Measurements from ENCODE around the gene GSTM1.
"Not testable (repeated sequence)": the region's sequence is repeated elsewhere in the genome, so short reads cannot be mapped to it uniquely, and the experiment has no call there.

GSTM1 gene

GRCh38 chr1:109659997-109660690, 27.5 kb upstream of the GSTM1 start:
- no peak for DNase-seq (ENCODE audit: low spot score)

- not testable (repeated sequence) for DNase-seq (ENCODE audit: low spot score)
Measured at GRCh38 chr1:109660691-109661026, 27.0 kb upstream of the GSTM1 start.

DNA sequence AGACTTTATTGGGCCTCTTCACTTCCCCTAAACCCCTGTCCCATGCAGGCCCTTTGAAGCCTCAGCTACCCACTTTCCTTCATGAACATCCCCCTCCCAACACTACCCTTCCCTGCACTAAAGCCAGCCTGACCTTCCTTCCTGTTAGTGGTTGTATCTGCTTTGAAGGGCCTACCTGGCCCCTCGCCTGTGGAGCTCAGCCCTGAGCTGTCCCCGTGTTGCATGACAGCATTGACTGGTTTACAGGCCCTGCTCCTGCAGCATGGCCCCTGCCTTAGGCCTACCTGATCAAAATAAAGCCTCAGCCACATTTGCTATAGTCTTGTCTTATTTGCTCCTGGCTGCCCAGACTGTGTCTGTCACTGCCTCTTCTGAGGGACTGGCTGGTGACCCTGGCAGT, 26.2 kb upstream of the GSTM1 start:
- no peak for DNase-seq (ENCODE audit: low spot score)

GRCh38 chr1:109664671-109665070, 22.9 kb upstream of the GSTM1 start:
- DNase-seq (ENCODE audit: low spot score): no peak

GRCh38 chr1:109667452-109668122, 20.0 kb upstream of the GSTM1 start, which contains the start of gene GSTM2:
Gene GSTM2 (plus strand): TSS chr1:109668057. CDS start chr1:109668116, 59 bp downstream.
- peak; percentile 95 for DNase-seq (ENCODE audit: low spot score)

DNA sequence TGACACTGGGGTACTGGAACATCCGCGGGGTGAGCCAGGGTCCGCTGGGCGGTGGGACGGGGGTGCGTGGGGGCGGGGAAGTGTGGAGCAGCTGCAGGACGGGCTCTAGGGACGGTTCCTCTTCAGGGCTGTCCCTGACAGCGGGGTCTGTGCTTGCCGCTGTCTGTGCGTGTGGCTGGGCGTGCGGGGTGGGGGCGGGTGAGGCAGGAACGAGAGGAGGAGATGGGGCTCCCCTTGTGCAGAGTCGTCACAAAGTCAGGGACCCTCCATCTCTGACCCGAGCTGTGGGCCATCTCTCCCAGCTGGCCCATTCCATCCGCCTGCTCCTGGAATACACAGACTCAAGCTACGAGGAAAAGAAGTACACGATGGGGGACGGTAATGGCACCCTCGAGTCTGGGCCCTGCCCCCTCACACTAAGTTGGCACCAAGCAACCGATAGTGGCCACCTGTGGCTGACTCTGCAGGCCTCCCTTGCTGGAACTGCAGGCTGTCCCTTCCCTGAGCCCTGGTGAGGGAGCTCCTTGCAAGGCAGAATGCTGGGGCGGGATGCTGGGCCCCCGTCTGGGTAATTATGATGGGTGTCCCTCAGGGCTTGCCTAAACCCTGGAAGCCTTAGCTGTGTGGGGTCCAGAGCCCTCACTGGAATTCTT, 19.4 kb upstream of the GSTM1 start:
- DNase-seq (ENCODE audit: low spot score): no peak

- DNase-seq (ENCODE audit: low spot score): peak; percentile 0
Measured at GRCh38 chr1:109669246-109669948, 18.2 kb upstream of the GSTM1 start.

DNA sequence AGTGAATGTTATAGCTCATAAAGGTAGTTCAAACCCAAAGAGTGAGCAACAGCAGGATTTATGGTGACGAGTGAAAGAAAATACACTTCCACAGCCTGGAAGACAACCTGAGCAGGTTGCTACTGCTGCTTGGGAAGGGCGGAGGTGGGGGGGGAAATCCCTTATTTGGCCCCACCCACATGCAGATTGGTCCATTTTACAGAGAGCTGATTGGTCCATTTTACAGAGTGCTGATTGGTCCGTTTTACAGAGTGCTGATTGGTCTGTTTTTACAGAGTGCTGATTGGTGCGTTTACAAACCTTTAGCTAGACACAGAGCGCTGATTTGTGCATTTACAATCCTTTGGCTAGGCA, 17.7 kb upstream of the GSTM1 start:
- DNase-seq (ENCODE audit: low spot score): peak; percentile 0

DNA sequence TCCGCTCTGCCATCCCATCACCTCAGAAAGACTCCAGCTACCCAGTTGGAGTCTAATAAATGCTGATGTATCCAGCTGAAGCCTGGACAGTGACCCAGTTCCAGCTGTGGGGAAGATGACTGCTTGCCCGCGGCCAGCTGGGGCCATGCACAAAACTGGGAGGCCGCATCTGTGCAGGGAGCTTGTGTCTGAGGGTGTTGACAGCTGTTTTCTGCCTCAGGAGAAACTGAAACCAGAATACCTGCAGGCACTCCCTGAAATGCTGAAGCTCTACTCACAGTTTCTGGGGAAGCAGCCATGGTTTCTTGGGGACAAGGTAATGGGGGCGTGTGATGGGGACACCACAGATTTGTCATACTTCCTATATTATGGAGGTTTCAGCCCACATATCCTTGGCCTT, 16.6 kb upstream of the GSTM1 start:
- DNase-seq (ENCODE audit: low spot score): peak; percentile 0

DNA sequence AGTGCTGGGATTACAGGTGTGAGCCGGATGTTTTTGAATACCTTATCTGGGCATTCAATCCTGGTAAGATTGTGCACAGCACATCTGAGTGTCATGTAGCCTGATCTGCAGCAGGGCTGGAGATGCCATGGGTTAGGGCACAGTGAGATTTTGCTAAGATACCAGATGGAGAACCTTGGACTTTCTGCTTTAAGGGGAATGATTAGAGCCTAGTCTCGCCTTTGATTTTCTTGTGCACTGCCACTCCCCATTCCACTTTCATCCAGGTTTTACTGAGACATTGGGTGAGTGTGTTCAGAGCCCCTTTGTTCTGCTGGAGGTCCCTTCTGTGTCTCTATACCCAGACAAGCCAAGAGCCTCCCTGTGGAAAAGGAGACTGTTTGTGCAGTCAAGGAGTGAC, 13.8 kb upstream of the GSTM1 start:
- DNase-seq (ENCODE audit: low spot score): not testable (repeated sequence)

GRCh38 chr1:109676683-109677381, 10.8 kb upstream of the GSTM1 start:
- not testable (repeated sequence) for DNase-seq (ENCODE audit: low spot score)

GRCh38 chr1:109677459-109677858, 10.2 kb upstream of the GSTM1 start:
- DNase-seq (ENCODE audit: low spot score): no peak

GRCh38 chr1:109678637-109679036, 9.0 kb upstream of the GSTM1 start:
- not testable (repeated sequence) for DNase-seq (ENCODE audit: low spot score)

GRCh38 chr1:109684777-109685176, 2.8 kb upstream of the GSTM1 start:
- DNase-seq (ENCODE audit: low spot score): not testable (repeated sequence)

- not testable (repeated sequence) for DNase-seq (ENCODE audit: low spot score)
Measured at GRCh38 chr1:109685399-109685798, 2.2 kb upstream of the GSTM1 start.

- DNase-seq (ENCODE audit: low spot score): not testable (repeated sequence)
Measured at GRCh38 chr1:109685890-109686289, 1.7 kb upstream of the GSTM1 start.

DNA sequence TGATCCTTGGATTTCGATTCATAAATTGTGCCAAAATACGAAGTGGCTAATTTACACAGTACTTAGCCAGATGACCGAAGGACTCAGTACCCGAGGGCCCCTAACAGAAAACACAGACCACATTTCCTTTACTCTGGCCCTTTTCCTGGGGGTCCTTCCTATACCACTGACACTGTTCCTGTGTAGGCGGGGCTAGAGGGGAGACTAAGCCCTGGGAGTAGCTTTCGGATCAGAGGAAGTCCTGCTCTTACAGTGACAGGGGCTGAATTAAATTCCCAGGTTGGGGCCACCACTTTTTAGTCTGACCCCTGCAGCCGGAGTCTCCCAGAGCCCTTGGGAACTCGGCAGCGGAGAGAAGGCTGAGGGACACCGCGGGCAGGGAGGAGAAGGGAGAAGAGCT, 508 bp upstream of the GSTM1 start:
- DNase-seq (ENCODE audit: low spot score): not testable (repeated sequence)

- no peak for DNase-seq (ENCODE audit: low spot score)
Measured at GRCh38 chr1:109689844-109690405, 2.3 kb downstream of the GSTM1 start.

- no peak for DNase-seq (ENCODE audit: low spot score)
Measured at GRCh38 chr1:109691759-109692158, 4.1 kb downstream of the GSTM1 start.

- not testable (repeated sequence) for DNase-seq (ENCODE audit: low spot score)
Measured at GRCh38 chr1:109694400-109694799, 6.8 kb downstream of the GSTM1 start.

- DNase-seq (ENCODE audit: low spot score): not testable (repeated sequence)
Measured at GRCh38 chr1:109695138-109695537, 7.5 kb downstream of the GSTM1 start.

DNA sequence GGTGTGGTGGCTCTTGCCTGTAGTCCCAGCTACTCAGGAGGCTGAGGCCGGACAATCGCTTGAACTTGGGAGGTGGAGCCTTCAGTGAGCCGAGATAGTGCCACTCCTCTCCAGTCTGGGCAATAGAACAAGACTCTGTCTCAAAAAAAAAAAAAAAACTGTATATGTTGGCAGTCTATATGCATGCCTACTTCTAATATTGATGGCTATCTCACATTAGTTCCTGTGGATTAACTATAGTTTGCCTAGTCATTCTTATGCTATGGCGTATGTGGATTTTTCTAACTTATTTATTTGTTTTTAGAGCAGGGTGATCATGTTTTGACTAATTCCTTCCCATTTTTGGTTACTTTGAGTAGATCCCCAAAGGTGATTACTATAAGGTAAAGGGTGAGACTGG, 9.4 kb downstream of the GSTM1 start:
- DNase-seq (ENCODE audit: low spot score): no peak
